Astrocyte (in vitro differentiated cells and primary cell): ENCODE data around the gene MICALL2. TPM values are rescaled to one million over a fixed set of nuclear protein-coding genes. Genes with fewer than 3 reads are reported as not detected.

Experiments
- DNase-seq: peaks from one replicate; pipeline ENCODE4 v3.0.0-alpha.2; 2010; ENCODE audit warnings: low read depth
- FAIRE-seq: peaks from 2 replicates; lab custom pipeline; 2011; peaks lifted over from hg19 to GRCh38; lab: Jason Lieb, UNC
- H2AFZ ChIP-seq: 2 replicates; pipeline ENCODE4 v1.6.0; 2012; ENCODE audit warnings: low read depth, low read length, inconsistent platforms
- H3K27ac ChIP-seq: 2 replicates; pipeline ENCODE4 v1.5.1; 2011; ENCODE audit warnings: low read depth, low read length, inconsistent platforms
- H3K27me3 ChIP-seq: 2 replicates; pipeline ENCODE4 v1.6.0; 2011; ENCODE audit warnings: low read length, inconsistent platforms; ENCODE audit not compliant: insufficient read depth
- H3K36me3 ChIP-seq: 2 replicates; pipeline ENCODE4 v1.5.1; 2011; ENCODE audit warnings: low read length, inconsistent platforms; ENCODE audit not compliant: insufficient read depth
- H3K4me1 ChIP-seq: 2 replicates; pipeline ENCODE4 v1.5.1; 2011; ENCODE audit warnings: low read length, inconsistent platforms; ENCODE audit not compliant: insufficient read depth
- H3K4me2 ChIP-seq: 2 replicates; pipeline ENCODE4 v1.6.0; 2012; ENCODE audit warnings: low read length, inconsistent platforms
- H3K4me3 ChIP-seq: 2 replicates; pipeline ENCODE4 v1.5.1; 2011; ENCODE audit warnings: low read depth, mild to moderate bottlenecking, low read length, inconsistent platforms; ENCODE audit not compliant: insufficient read depth
- H3K79me2 ChIP-seq: 2 replicates; pipeline ENCODE4 v1.6.0; 2012; ENCODE audit warnings: mild to moderate bottlenecking, low read length, inconsistent platforms; ENCODE audit not compliant: insufficient read depth
- H3K9ac ChIP-seq: 2 replicates; pipeline ENCODE4 v1.6.0; 2012; ENCODE audit warnings: mild to moderate bottlenecking, low read length, inconsistent platforms
- H3K9me3 ChIP-seq: 2 replicates; pipeline ENCODE4 v1.5.1; 2012; ENCODE audit warnings: low read depth, mild to moderate bottlenecking, low read length, inconsistent platforms; ENCODE audit not compliant: insufficient read depth
- H4K20me1 ChIP-seq: 2 replicates; pipeline ENCODE4 v1.6.0; 2012; ENCODE audit warnings: low read length, inconsistent platforms; ENCODE audit not compliant: insufficient read depth
- H3K27ac Mint-ChIP-seq: one replicate; pipeline ENCODE4 v1.8.0; 2021; ENCODE audit warnings: mild to moderate bottlenecking, mixed read lengths; ENCODE audit not compliant: unreplicated experiment
- H3K27me3 Mint-ChIP-seq: one replicate; pipeline ENCODE4 v1.8.0; 2021; ENCODE audit warnings: low read depth, mixed read lengths; ENCODE audit not compliant: unreplicated experiment
- H3K36me3 Mint-ChIP-seq: one replicate; pipeline ENCODE4 v1.8.0; 2021; ENCODE audit warnings: low read depth, mixed read lengths; ENCODE audit not compliant: unreplicated experiment
- H3K4me1 Mint-ChIP-seq: one replicate; pipeline ENCODE4 v1.8.0; 2021; ENCODE audit warnings: low read depth, mixed read lengths; ENCODE audit not compliant: unreplicated experiment
- H3K4me3 Mint-ChIP-seq: one replicate; pipeline ENCODE4 v1.8.0; 2021; ENCODE audit warnings: mild to moderate bottlenecking, moderate library complexity, mixed read lengths; ENCODE audit not compliant: unreplicated experiment
- H3K9me3 Mint-ChIP-seq: one replicate; pipeline ENCODE4 v1.8.0; 2021; ENCODE audit warnings: mild to moderate bottlenecking, mixed read lengths; ENCODE audit not compliant: unreplicated experiment
- CTCF ChIP-seq: IDR thresholded peaks from 2 replicates; pipeline ENCODE4 v1.5.1; 2011; ENCODE audit warnings: low read depth, mild to moderate bottlenecking, inconsistent platforms, low read length, moderate library complexity; ENCODE audit not compliant: insufficient read depth
- EZH2 ChIP-seq: IDR thresholded peaks from 2 replicates; pipeline ENCODE4 v1.6.1; 2012; ENCODE audit warnings: mild to moderate bottlenecking, low read length, inconsistent platforms; ENCODE audit not compliant: insufficient read depth
- total RNA-seq: library from RNA; stranded (reverse); gene quantifications from 2 replicates; pipeline ENCODE4 v1.2.1, GENCODE V29; 2021

Gene MICALL2
- total RNA-seq, 1 donor from 2014 or later = 43.4 TPM

GRCh38 chr7:1433128-1433920 lies 25.9 kb downstream of the MICALL2 start:
- no peaks in the 10 kb centered on the region for H3K4me1 Mint-ChIP-seq
- Histone ChIP-seq H4K20me1 (peaks cover 27% of the 10 kb centered on the region), H3K36me3 (no peaks in the 10 kb centered on the region), H3K27ac (no peak overlapping the region), H2AFZ (no peak overlapping the region), H3K27me3 (no peaks in the 10 kb centered on the region), H3K79me2 (no peaks in the 10 kb centered on the region), H3K4me3 (no peak overlapping the region), H3K4me1 (peaks cover 4% of the 10 kb centered on the region), H3K4me2 (no peak overlapping the region), H3K9me3 (no peaks in the 10 kb centered on the region), H3K9ac (no peak overlapping the region)
- H3K4me3 Mint-ChIP-seq = no peak overlapping the region
- H3K27me3 Mint-ChIP-seq = peaks cover 4% of the 10 kb centered on the region
- FAIRE-seq (no peak), DNase-seq (no peak)
- H3K36me3 Mint-ChIP-seq = peaks cover 2% of the 10 kb centered on the region
- TF ChIP-seq EZH2 (no peak), CTCF (no peak)
- no peaks in the 10 kb centered on the region for H3K9me3 Mint-ChIP-seq
- no peak overlapping the region for H3K27ac Mint-ChIP-seq

GRCh38 chr7:1432411-1433082 lies 26.7 kb downstream of the MICALL2 start:
- Histone ChIP-seq H3K4me2 (no peak overlapping the region), H3K27ac (no peak overlapping the region), H3K4me3 (no peak overlapping the region), H3K27me3 (no peaks in the 10 kb centered on the region), H3K9me3 (no peaks in the 10 kb centered on the region), H3K79me2 (no peaks in the 10 kb centered on the region), H3K36me3 (no peaks in the 10 kb centered on the region), H4K20me1 (peaks cover 27% of the 10 kb centered on the region), H2AFZ (no peak overlapping the region), H3K9ac (no peak overlapping the region), H3K4me1 (peaks cover 4% of the 10 kb centered on the region)
- Mint-ChIP-seq H3K4me1 (no peaks in the 10 kb centered on the region), H3K4me3 (no peak overlapping the region), H3K27me3 (peaks cover 6% of the 10 kb centered on the region), H3K9me3 (no peaks in the 10 kb centered on the region), H3K36me3 (peaks cover 2% of the 10 kb centered on the region), H3K27ac (no peak overlapping the region)
- DNase-seq = no peak
- TF ChIP-seq CTCF = peak; percentile 59
- no peak for TF ChIP-seq EZH2
- FAIRE-seq = no peak
